Right cardiac atrium (tissue), 5 donors: Measurements from ENCODE around the gene PANK2. TPM values are rescaled to one million over a fixed set of nuclear protein-coding genes. Genes with fewer than 3 reads are reported as not detected.
"Not testable (repeated sequence)": the region's sequence is repeated elsewhere in the genome, so short reads cannot be mapped to it uniquely, and the experiment has no call there.

Source experiments
- ATAC-seq, 2 donors: fragments of 200-7000 bp; cut with Tn5 transposase; one replicate each; pipeline versions ENCODE4 v1.8.0 to v1.9.1; 2020; ENCODE audit warnings: moderate library complexity in 2 of 2, mild to moderate bottlenecking in 1 of 2
- DNase-seq, 3 donors: peaks; one replicate each; pipeline ENCODE4 v3.0.0-alpha.2; 2020
- H3K27ac ChIP-seq: one replicate; pipeline ENCODE4 v1.5.1; 2013; ENCODE audit warnings: mild to moderate bottlenecking, low read length, control low read depth, moderate library complexity
- H3K27me3 ChIP-seq: one replicate; pipeline ENCODE4 v1.6.1; 2013; ENCODE audit not compliant: control insufficient read depth, insufficient read depth
- H3K4me1 ChIP-seq: one replicate; pipeline ENCODE4 v1.6.1; 2013; ENCODE audit warnings: low read length; ENCODE audit not compliant: control insufficient read depth, insufficient read depth
- H3K4me3 ChIP-seq: one replicate; pipeline ENCODE4 v1.5.1; 2013; ENCODE audit warnings: low read length, control low read depth
- H3K9me3 ChIP-seq: one replicate; pipeline ENCODE4 v1.6.1; 2013; ENCODE audit warnings: low read length; ENCODE audit not compliant: control insufficient read depth
- WGBS: extraction: QIAGEN DNeasy Blood & Tissue Kit; methylation state at CpG from one replicate; pipeline ENCODE4 v1.1.7; 2013; 5-methylcytosine and 5-hydroxymethylcytosine counted together
- intact Hi-C, 4 donors: fragments of 100-400 bp; cut with DNase I; formaldehyde crosslinking; loops; one replicate each; pipeline versions ENCODE4 v1.11.0 to v1.14.0; 2022 to 2023
- long read RNA-seq, 4 donors: library from polyadenylated mRNA; unstranded; transcript quantifications; one replicate each; pipeline ENCODE4 v2.0.0, GENCODE V29; 2020 to 2021
- polyA plus RNA-seq: library from polyadenylated mRNA; stranded (reverse); fragments of 200-250 nt; gene quantifications from one replicate; pipeline ENCODE4 v1.2.3, GENCODE V29; 2013
- total RNA-seq, 4 donors: library from RNA; stranded (reverse); fragmentation: NEBNext Ultra II Directional; extraction: Animal tissue kit (Norgen Biotek cat#: 25700); gene quantifications; one replicate each; pipeline ENCODE4 v1.2.1, GENCODE V29; 2021
- donor health status: healthy with polysubstance abuse.
- donor health status: DM: no; HTN: yes; CAD: no.
- donor health status: DM: no; HTN: no; CAD: no.
- donor health status: DM: no; HTN: yes; CAD: no; lungs with severe emphysema.
- donor health status: DM: yes; HTN: yes; CAD: no.

Gene PANK2
- total RNA-seq (10 to 100 TPM; 22.1 to 24.4 (median 23.2) TPM), polyA plus RNA-seq (16.2 TPM)
- long read RNA-seq, donor 1, transcript PANK2-202 (7 exons, 1,843 nt), result minor isoform, 5 of 42 reads
- long read RNA-seq, donor 1, transcript PANK2-201 (7 exons, 2,280 nt), result major isoform, 21 of 42 reads
- long read RNA-seq, donor 1, partial matches to known transcripts, result 4 of 42 reads
- long read RNA-seq, donor 1, other reads (novel, unspliced or antisense), result 8 of 42 reads
- long read RNA-seq, donor 2, transcript PANK2-201 (7 exons, 2,280 nt), result major isoform, 11 of 16 reads
- long read RNA-seq, donor 2, partial matches to known transcripts, result 1 of 16 reads
- long read RNA-seq, donor 2, other reads (novel, unspliced or antisense), result 2 of 16 reads
- long read RNA-seq, donor 3, partial matches to known transcripts, result 1 of 2 reads
- long read RNA-seq, donor 3, other reads (novel, unspliced or antisense), result 1 of 2 reads
- long read RNA-seq, donor 4, transcript PANK2-201 (7 exons, 2,280 nt), result major isoform, 8 of 20 reads
- long read RNA-seq, donor 4, transcript PANK2-202 (7 exons, 1,843 nt), result minor isoform, 5 of 20 reads
- long read RNA-seq, donor 4, partial matches to known transcripts, result 2 of 20 reads
- long read RNA-seq, donor 4, other reads (novel, unspliced or antisense), result 4 of 20 reads

GRCh38 chr20:3888622-3889488 lies at the start of gene PANK2:
Gene PANK2, plus strand, starts transcription at chr20:3889387.
- DNase-seq (peak; percentile 100), ATAC-seq (peak; percentile 98 to 99)
- intact Hi-C loops, result loop anchor here in 3 of 4 donors (5.0 to 10.0 kb wide), 3 partner anchors 126 to 196 kb away; partner anchors contain the start of gene RNF24 (in 1 of the 3)
- Histone ChIP-seq H3K9me3 (no peaks in the 10 kb centered on the region), H3K27me3 (no peaks in the 10 kb centered on the region), H3K27ac (peak within 1 kb of the TSS; percentile 91), H3K4me1 (peaks cover 2% of the 10 kb centered on the region), H3K4me3 (peak within 1 kb of the TSS; percentile 75)
- under 1% methylated on average over 71 of the region's 72 CpGs for WGBS

DNA sequence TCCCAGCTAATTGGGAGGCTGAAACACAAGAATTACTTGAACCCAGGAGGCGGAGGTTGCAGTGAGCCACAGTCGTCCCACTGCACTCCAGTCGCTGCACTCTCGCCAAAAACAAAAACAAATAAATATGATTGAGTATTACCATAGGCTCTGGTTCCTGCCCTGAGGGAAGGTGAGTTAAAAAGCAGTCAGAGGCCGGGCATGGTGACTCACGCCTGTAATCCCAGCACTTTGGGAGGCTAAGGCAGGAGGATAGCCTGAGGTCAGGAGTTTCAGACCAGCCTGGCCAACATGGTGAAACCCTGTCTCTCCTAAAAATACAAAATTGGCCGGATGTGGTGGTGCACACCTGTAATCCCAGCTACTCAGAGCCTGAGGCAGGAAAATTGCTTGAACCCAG lies 49.0 kb upstream of the PANK2 start:
- H3K27ac ChIP-seq, H3K27me3 ChIP-seq, ATAC-seq, H3K4me1 ChIP-seq, H3K9me3 ChIP-seq, DNase-seq, intact Hi-C loops, H3K4me3 ChIP-seq: not testable (repeated sequence)
- WGBS, result 93% methylated on average over 7 of the region's 7 CpGs

- Histone ChIP-seq H3K27me3 (no peaks in the 10 kb centered on the region), H3K4me3 (no peak overlapping the region), H3K27ac (peak overlapping the region; percentile 6), H3K9me3 (no peaks in the 10 kb centered on the region), H3K4me1 (peaks cover 3% of the 10 kb centered on the region)
- WGBS, result 69% methylated on average over 7 of the region's 7 CpGs
- ATAC-seq (no peak), DNase-seq (no peak)
- intact Hi-C loops, result no loop called here
Observed at GRCh38 chr20:3842348-3842930, 46.7 kb upstream of the PANK2 start.

GRCh38 chr20:3843490-3843889 lies 45.7 kb upstream of the PANK2 start:
- WGBS, result 47% methylated on average over 5 of the region's 5 CpGs
- ATAC-seq, result no peak
- intact Hi-C loops, result no loop called here
- Histone ChIP-seq H3K27ac (no peak overlapping the region), H3K27me3 (no peaks in the 10 kb centered on the region), H3K9me3 (no peaks in the 10 kb centered on the region), H3K4me1 (peaks cover 10% of the 10 kb centered on the region), H3K4me3 (no peak overlapping the region)
- no peak for DNase-seq

DNA sequence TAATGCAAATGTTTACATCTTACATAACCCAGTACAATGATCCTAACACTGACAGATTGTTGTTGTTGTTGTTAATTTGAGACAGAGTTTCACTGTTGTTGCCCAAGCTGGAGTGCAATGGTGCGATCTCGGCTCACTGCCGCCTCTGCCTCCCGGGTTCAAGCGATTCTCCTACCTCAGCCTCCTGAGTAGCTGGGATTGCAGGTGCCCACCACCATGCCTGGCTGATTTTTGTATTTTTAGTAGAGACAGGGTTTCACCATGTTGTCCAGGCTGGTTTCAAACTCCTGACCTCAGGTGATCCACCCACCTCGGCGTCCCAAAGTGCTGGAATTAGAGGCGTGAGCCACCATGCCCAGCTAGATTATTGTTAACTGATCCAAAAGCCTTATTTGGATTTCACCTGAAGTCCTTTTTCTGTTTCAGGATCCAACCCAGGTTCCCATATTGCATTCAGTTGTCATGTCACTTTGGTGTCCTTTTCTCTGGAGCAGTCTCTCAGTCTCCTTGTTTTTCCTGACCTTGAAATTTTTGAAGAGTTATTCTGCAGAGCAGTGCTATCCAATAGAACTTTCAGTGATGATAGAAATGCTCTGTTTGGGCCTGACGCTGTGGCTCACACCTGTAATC lies 45.1 kb upstream of the PANK2 start:
- ATAC-seq, DNase-seq, H3K9me3 ChIP-seq, H3K27ac ChIP-seq, H3K27me3 ChIP-seq, H3K4me3 ChIP-seq, intact Hi-C loops: not testable (repeated sequence)
- WGBS, result 98% methylated on average over 9 of the region's 9 CpGs
- H3K4me1 ChIP-seq, result peaks cover 14% of the 10 kb centered on the region

GRCh38 chr20:3846378-3846739 lies 42.8 kb upstream of the PANK2 start:
- ATAC-seq, result no peak
- peak in 1 of 3 donors; percentile 39 for DNase-seq
- peak overlapping the region; percentile 79 for H3K4me3 ChIP-seq
- WGBS, result under 1% methylated on average over 22 of the region's 22 CpGs
- peaks cover 14% of the 10 kb centered on the region for H3K4me1 ChIP-seq
- H3K9me3 ChIP-seq, result no peaks in the 10 kb centered on the region
- intact Hi-C loops, result no loop called here
- H3K27me3 ChIP-seq, result no peaks in the 10 kb centered on the region
- peak overlapping the region; percentile 77 for H3K27ac ChIP-seq

DNA sequence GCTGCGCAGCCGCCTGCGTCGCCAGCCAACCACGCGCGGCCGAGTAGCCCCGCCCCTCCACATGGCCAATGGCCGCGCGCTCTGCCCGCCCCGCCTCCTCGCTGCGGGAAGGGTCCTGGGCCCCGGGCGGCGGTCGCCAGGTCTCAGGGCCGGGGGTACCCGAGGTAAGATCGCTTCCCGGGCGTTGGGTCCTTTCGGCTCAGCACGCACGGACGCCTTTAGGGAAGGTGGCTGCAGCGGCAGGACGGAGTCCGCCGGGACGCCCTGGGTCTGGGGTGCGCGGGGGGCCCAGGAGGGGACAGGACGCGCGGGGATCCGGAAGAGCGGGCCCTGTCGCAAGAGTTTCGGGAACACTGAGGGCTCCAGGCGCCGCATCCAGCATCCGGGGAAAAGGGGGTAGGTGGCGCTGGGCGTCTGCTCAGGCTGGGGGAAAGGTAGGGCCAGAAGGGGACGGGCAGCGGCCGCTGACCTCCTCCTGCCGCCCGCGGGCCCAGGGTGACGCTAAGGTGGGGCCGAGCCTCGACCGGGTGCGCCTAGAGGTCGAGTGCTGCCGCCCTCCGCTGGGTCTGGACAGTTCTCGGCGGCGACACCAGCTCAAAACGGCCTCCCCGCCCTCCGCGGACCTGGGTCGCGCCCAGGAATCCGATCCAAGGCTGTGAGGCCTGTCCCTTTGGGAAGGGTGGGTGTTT lies 42.3 kb upstream of the PANK2 start, which contains the start of gene MAVS:
MAVS (plus strand) TSS at position 95 of the 689 bp plus-strand sequence. CDS start 7,791 bp downstream, outside the sequence.
- intact Hi-C loops, result no loop called here
- peak within 1 kb of the TSS; percentile 79 for H3K4me3 ChIP-seq
- no peaks in the 10 kb centered on the region for H3K9me3 ChIP-seq
- WGBS, result under 1% methylated on average over 72 of the region's 72 CpGs
- peak within 1 kb of the TSS; percentile 93 for H3K27ac ChIP-seq
- DNase-seq, result peak; percentile 92 to 97 (median 97)
- H3K27me3 ChIP-seq, result no peaks in the 10 kb centered on the region
- H3K4me1 ChIP-seq, result peaks cover 14% of the 10 kb centered on the region
- ATAC-seq, result peak; percentile 99

GRCh38 chr20:3847429-3847940 lies 41.7 kb upstream of the PANK2 start:
- Histone ChIP-seq H3K27me3 (no peaks in the 10 kb centered on the region), H3K4me3 (peak overlapping the region; percentile 79), H3K4me1 (peaks cover 14% of the 10 kb centered on the region), H3K9me3 (no peaks in the 10 kb centered on the region), H3K27ac (peak overlapping the region; percentile 93)
- WGBS, result 22% methylated on average over 8 of the region's 8 CpGs
- no peak for ATAC-seq
- DNase-seq, result no peak
- intact Hi-C loops, result no loop called here

GRCh38 chr20:3848565-3848964 lies 40.6 kb upstream of the PANK2 start:
- intact Hi-C loops, result no loop called here
- 78% methylated on average over 1 of the region's 1 CpG for WGBS

More at GRCh38 chr20:3848565-3848964, 40.6 kb upstream of the PANK2 start:
- DNase-seq, result no peak
- ATAC-seq, result no peak
- H3K27ac ChIP-seq, result no peak overlapping the region
- peaks cover 12% of the 10 kb centered on the region for H3K4me1 ChIP-seq
- no peaks in the 10 kb centered on the region for H3K27me3 ChIP-seq
- no peaks in the 10 kb centered on the region for H3K9me3 ChIP-seq
- no peak overlapping the region for H3K4me3 ChIP-seq
